NCI-H1092 (cell line): ENCODE results near the gene ARPC5.
"Not testable (repeated sequence)": the region's sequence is repeated elsewhere in the genome, so short reads cannot be mapped to it uniquely, and the experiment has no call there.

Source experiments
- DNase-seq: peaks from one replicate; lab custom pipeline; 2025; lab: John Stamatoyannopoulos, UW

Gene ARPC5

GRCh38 chr1:183645531-183645930 is 9.9 kb upstream of the ARPC5 start:
- no peak for DNase-seq

GRCh38 chr1:183642166-183642565 is 6.6 kb upstream of the ARPC5 start:
- DNase-seq, result no peak

- no peak for DNase-seq
These were observed 4.6 kb upstream of the ARPC5 start for GRCh38 chr1:183640193-183640592.

DNA sequence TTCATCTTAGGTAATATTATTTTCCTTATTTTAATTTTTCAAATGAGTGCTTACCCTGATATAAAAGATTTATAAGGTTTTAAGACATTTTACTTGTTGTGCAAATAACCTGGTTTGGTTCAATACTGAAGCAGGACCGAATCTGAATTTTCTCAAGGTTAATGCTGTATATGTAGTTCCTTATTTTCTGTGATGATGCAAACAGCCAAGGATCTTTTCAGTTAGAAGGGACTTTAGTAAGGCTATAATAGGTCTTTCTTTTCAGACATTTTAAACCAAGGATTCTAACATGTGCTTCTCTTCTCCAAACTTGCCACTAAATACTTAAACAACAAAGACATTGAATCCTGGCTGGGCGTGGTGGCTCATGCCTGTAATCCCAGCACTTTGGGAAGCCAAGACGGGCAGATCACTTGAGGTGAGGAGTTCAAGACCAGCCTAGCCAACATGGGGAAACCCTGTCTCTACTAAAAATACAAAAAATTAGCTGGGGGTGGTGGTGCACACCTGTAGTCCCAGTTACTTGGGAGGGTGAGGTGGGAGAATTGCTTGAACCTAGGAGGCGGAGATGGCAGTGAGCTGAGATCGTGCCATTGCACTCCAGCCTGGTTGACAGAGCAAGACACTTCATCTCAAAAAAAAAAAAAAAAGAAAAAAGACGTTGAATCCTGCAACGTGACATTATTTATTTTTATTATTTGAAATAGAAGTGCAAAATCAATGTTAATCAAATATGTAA is 3.2 kb upstream of the ARPC5 start:
- no peak for DNase-seq

DNA sequence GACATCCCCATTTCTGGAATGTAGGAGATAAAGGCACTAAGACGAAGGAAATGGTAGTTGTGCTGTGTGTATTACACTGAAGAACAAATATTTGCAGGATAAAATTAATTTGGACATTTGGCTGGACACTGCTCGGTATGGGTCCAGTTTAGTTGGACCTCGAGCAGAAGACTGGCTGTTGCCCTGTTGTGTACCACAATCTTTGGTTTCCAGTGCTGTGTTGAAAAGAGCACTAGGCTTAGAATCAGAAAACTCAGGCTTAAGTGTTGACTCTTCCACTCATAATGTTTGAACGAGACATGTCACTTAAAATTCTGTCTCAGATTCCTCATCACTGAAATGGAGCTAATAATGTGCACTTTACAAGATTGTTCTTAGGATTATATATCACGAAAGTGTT is 1.2 kb upstream of the ARPC5 start:
- DNase-seq, result no peak

DNA sequence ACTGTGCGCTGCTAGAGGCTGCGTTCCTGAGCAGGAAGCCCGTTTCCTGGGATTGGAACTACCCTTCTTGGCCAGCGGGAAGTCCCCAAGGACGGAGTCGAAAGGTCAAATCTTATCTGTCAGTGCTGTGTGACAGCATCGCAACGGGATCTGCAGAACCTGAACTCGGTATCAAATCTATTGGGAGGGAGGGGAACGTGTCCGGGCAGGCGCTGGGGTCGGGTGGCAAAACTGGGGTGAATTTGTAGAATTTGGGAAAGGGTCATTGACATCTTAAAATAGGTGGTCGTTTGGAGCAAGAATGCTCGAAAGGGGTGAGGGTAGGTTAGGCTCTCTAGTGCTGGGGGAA is 725 bp upstream of the ARPC5 start:
- DNase-seq, result no peak

DNA sequence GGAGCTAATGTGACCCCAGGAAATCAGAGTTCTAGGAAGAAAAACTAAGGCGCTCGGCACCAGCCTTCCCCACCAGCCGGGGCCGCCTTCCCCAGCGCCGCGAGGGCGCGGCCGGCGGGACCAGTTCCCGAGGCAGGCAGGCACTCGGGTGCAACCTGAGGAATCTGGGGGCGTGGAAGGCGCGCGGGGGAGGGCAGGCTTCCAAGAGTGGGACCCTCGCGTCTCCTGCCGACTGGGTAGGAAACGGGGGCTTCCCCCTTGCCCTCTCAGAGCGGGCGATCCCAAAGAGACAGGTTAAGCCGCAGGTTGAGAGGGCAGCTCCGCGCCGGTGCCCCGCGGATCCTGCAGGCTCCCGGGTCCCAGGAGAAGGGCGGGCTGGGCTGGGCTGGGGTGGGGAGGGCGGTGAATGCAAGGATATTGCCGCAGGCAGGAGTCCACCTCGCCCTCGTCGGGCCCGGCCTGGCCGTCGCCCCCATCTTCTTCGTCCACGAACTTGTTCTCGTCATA is 431 bp downstream of the ARPC5 start:
- peak; percentile 53 for DNase-seq

GRCh38 chr1:183634429-183635065 is 1.0 kb downstream of the ARPC5 start:
- DNase-seq, result no peak

DNA sequence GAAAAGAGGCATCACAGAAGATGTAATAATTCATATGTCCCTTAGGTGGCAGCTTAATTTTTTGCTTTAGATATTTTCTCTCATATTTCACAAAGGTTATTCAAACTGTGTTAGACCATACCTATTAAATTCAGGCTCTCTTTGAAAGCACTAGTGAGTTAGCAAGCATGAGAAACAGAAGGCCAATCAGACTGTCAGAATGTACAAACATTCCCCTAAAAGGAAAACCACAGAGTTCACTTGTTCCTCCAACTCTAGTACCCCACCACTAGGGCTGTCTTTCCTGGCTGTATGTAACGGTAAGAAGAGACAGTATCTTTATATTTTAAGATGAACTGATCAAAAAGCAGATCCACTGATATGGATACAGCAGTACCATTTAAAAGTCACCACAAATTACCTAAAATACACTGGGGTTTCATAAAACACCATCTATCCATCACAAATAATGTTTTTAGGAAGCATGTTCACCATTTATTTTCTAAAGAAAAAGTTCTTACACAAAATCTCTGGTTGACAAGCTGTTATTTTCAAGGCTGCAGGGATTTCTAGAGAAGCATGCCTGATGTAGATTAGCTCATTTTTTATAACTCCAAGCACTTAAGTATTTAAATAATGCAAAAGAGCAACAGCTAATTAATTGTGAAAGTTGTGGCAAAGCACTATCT is 1.8 kb downstream of the ARPC5 start:
- DNase-seq, result no peak

DNA sequence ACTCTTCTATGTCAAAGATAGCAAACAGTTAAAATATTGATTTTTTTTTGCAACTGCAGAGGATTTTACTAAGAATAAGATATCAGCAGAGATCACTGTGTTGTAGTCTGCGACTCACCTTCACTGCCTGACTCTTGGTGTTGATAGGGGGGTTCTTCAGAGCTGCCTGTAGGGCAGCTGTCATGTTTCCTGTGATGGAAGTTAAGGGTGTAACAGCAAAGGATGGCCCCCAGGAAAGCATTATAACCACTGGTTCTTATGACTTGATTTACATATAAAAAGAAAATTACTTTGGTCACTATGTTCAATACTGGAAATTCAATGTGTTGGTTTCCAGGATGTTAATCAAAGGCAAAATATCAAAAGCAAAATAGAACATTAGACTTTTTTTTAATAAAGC is 2.6 kb downstream of the ARPC5 start:
- no peak for DNase-seq

GRCh38 chr1:183632114-183632513 is 3.5 kb downstream of the ARPC5 start:
- no peak for DNase-seq

DNA sequence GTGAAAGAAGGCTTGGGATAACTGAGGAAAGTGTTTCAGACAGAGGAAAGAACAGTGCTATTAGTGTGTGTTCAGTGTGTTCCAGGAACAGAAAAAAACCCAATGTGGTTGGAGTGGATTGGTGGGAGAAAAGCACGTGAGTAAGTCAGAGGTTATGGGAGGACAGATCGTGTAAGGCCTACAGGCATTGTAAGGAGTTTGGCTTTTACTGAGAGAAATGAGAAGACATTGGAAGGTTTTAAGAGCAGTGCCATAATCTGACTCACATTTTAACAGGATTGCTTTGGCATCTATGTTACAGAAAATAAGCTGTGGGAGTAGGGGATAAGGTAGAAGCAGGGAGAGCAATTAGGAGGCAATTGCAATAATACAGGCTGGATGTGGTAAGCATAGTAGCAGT is 4.8 kb downstream of the ARPC5 start:
- no peak for DNase-seq

DNA sequence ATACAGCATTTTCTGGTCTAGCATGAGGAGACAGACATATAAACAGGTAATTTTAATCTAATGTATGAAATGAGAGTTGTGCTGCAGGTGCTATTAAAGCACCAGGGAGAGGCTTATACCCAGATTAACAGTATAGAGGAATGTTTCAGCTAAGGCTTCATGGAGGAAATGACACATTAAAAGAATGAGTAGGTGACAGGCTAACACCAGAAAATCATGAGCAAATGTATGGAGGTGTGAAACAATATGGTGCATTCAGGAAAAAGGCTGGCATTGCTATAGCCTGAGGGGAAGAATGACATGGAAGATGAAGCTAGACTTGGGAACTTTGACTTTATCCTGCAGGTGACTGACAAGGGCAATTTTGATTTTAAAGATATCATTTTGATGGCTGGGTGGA is 7.0 kb downstream of the ARPC5 start:
- no peak for DNase-seq

DNA sequence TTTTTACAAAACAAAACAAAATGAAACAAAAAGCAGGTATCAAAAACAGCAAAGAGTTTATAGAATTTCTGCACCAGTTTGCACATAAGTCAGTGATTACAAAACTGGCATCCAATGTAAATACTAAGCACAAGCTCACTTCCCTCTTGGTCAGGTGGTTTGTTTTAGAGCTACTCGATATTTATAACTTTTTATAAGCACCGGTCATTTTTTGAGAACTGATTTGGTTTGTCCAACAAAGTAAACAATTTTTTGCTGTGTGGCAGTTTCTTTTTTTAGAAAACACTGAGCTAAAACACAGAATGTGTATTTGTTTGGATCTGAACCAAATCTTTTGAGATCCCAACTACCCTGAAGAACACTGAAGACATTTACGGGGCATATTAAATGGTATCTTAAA is 9.3 kb downstream of the ARPC5 start:
- DNase-seq, result not testable (repeated sequence)

GRCh38 chr1:183622884-183623785 is 12.4 kb downstream of the ARPC5 start:
- DNase-seq, result peak; percentile 47

GRCh38 chr1:183622013-183622412 is 13.6 kb downstream of the ARPC5 start:
- no peak for DNase-seq

- DNase-seq, result no peak
These were observed 15.3 kb downstream of the ARPC5 start for GRCh38 chr1:183620311-183620710.

DNA sequence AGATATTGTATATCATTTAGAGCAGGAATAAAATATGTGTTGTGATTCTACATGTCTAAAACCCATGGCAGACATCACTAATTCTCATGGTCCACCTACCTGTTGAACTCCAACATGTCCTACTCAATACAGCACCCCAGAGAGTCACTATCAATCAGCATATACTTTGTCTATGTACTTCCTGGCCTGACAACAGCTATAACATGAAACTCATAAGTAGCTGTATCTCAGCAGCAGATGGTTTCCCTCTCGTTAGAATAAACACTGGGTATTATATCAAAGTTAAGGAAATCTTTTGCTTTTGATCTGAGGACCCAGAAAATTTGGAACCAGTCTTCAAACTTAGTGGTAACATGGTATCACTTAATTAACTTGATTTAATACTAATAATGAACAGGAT is 15.8 kb downstream of the ARPC5 start:
- no peak for DNase-seq

- not testable (repeated sequence) for DNase-seq
These were observed 17.4 kb downstream of the ARPC5 start for GRCh38 chr1:183618202-183618601.

- not testable (repeated sequence) for DNase-seq
These were observed 22.6 kb downstream of the ARPC5 start for GRCh38 chr1:183612975-183613374.

DNA sequence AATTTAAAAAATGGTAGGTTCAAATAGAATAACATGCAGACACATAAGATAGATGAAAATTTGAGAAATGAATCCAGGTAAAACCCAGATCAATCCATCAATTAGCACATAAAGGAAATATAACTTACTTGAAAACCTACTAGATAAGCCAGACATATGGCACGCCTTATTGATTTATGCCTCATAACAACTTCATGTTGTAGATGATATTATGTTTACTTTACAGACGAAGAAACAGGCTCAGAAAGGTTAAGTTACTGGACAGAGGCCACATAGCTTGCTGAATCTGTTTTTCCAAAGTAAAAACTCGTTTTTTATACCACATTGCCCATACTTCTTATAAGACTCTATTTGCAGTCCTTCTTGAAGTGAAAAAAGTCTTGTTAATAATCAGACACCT is 23.2 kb downstream of the ARPC5 start:
- no peak for DNase-seq

- DNase-seq, result no peak
These were observed 24.6 kb downstream of the ARPC5 start for GRCh38 chr1:183611021-183611420.
